Measurements from ENCODE around the gene NACA. TPM values are rescaled to one million over a fixed set of nuclear protein-coding genes. Genes with fewer than 3 reads are reported as not detected.

The NACA gene
- total and polyA plus RNA-seq, 2 of the 13 experiments (the other 11 are each of a cell fraction or from before 2014, with no cell fraction given): 799 to 1,700 TPM

DNA sequence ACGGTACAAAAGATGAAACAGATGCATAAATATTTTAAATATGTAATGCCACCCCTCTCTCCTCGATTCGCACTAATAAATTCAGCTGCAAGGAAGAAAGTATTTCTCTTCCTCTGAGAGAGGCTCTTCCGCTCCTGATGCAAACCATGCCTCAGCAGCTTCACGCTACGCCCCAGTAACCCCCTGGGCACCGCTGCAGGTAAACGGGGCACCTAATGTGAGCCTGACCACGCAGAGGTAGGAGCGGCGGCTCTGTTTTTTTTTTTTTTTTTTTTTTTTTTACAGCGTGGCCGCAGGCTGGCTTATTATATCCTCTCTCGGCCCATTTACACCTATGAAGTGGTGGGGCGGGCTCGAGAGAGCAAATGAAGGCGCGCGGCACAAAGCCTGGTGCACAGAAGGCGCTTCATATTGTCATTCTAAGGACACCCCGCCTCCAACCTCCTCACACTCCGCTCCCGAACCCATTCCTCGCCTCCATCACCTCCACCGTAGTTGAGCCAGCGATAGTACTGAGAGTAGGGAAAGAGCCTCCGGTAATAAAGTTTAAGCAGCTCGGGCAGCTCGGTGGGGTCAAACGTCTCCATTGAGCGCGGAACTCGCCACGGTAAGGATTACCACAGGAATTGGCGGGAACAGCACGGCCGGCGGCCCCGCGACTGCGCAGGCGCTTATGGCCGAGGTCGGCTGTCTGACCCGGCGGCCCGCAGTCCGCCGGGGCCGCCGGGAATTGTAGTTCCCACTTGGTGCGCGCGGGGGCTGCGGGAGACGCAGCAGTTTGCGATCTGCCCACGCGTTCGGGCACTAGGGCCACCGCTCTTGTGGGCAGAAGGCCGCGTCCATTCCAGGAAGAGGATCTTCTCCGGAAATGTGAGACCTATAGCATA lies 26.9 kb upstream of the NACA start, which contains the start of gene PRIM1 (continued):
- TF ChIP-seq, protein P1, sequence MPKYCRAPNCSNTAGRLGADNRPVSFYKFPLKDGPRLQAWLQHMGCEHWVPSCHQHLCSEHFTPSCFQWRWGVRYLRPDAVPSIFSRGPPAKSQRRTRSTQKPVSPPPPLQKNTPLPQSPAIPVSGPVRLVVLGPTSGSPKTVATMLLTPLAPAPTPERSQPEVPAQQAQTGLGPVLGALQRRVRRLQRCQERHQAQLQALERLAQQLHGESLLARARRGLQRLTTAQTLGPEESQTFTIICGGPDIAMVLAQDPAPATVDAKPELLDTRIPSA (CRISPR knock-in tag; IDR thresholded peaks at IDR 0.05; ENCODE audit: borderline replicate concordance): no peak
- TF ChIP-seq, protein P2, sequence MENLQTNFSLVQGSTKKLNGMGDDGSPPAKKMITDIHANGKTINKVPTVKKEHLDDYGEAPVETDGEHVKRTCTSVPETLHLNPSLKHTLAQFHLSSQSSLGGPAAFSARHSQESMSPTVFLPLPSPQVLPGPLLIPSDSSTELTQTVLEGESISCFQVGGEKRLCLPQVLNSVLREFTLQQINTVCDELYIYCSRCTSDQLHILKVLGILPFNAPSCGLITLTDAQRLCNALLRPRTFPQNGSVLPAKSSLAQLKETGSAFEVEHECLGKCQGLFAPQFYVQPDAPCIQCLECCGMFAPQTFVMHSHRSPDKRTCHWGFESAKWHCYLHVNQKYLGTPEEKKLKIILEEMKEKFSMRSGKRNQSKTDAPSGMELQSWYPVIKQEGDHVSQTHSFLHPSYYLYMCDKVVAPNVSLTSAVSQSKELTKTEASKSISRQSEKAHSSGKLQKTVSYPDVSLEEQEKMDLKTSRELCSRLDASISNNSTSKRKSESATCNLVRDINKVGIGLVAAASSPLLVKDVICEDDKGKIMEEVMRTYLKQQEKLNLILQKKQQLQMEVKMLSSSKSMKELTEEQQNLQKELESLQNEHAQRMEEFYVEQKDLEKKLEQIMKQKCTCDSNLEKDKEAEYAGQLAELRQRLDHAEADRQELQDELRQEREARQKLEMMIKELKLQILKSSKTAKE (CRISPR knock-in tag; IDR thresholded peaks at IDR 0.05; ENCODE audit: borderline replicate concordance): no peak; the same call in 1 of the 2 replicates
- TF ChIP-seq ZKSCAN1 (IDR thresholded peaks at IDR 0.05; ENCODE audit: low read length): peak; percentile 52; the same call in 1 of the 2 replicates
- TF ChIP-seq ZMYM4 (CRISPR knock-in tag; IDR thresholded peaks at IDR 0.05): peak; percentile 78; the same call in 1 of the 2 replicates
- no peak for TF ChIP-seq ZNF816 (CRISPR knock-in tag; IDR thresholded peaks at IDR 0.05; ENCODE audit: borderline replicate concordance)
- no peak; the same call in 1 of the 2 replicates for TF ChIP-seq ZNF770 (CRISPR knock-in tag; IDR thresholded peaks at IDR 0.05)
- TF ChIP-seq LCORL (IDR thresholded peaks at IDR 0.05): no peak
- TF ChIP-seq LCORL (CRISPR knock-in tag; IDR thresholded peaks at IDR 0.05): no peak
- no peak; the same call in 1 of the 2 replicates for TF ChIP-seq JDP2 (CRISPR knock-in tag; IDR thresholded peaks at IDR 0.05; ENCODE audit: borderline replicate concordance)
- TF ChIP-seq ZBTB46 (CRISPR knock-in tag; IDR thresholded peaks at IDR 0.05; ENCODE audit: borderline replicate concordance): no peak
- TF ChIP-seq ARNTL (CRISPR knock-in tag; IDR thresholded peaks at IDR 0.05): no peak
- TF ChIP-seq HMG20B (CRISPR knock-in tag; conservative IDR thresholded peaks at IDR 0.05): no peak; the same call in 1 of the 2 replicates
- TF ChIP-seq TARDBP (CRISPR knock-in tag; IDR thresholded peaks at IDR 0.05): 0 out of 2 replicates have a peak, but pooled peaks have one; percentile 41
- TF ChIP-seq, protein P3, sequence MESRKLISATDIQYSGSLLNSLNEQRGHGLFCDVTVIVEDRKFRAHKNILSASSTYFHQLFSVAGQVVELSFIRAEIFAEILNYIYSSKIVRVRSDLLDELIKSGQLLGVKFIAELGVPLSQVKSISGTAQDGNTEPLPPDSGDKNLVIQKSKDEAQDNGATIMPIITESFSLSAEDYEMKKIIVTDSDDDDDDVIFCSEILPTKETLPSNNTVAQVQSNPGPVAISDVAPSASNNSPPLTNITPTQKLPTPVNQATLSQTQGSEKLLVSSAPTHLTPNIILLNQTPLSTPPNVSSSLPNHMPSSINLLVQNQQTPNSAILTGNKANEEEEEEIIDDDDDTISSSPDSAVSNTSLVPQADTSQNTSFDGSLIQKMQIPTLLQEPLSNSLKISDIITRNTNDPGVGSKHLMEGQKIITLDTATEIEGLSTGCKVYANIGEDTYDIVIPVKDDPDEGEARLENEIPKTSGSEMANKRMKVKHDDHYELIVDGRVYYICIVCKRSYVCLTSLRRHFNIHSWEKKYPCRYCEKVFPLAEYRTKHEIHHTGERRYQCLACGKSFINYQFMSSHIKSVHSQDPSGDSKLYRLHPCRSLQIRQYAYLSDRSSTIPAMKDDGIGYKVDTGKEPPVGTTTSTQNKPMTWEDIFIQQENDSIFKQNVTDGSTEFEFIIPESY (CRISPR knock-in tag; IDR thresholded peaks at IDR 0.05): no peak
- no peak for TF ChIP-seq SOX6 (IDR thresholded peaks at IDR 0.05)
- no peak for TF ChIP-seq SOX6 (CRISPR knock-in tag; IDR thresholded peaks at IDR 0.05)
- TF ChIP-seq ZNF709 (CRISPR knock-in tag; IDR thresholded peaks at IDR 0.05): peak; percentile 64; the same call in 1 of the 2 replicates
- TF ChIP-seq, protein P4, sequence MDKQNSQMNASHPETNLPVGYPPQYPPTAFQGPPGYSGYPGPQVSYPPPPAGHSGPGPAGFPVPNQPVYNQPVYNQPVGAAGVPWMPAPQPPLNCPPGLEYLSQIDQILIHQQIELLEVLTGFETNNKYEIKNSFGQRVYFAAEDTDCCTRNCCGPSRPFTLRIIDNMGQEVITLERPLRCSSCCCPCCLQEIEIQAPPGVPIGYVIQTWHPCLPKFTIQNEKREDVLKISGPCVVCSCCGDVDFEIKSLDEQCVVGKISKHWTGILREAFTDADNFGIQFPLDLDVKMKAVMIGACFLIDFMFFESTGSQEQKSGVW (CRISPR knock-in tag; IDR thresholded peaks at IDR 0.05; ENCODE audit: borderline replicate concordance): no peak
- no peak for TF ChIP-seq RCOR2 (CRISPR knock-in tag; IDR thresholded peaks at IDR 0.05)
